Gastrocnemius medialis (tissue), 4 donors: ENCODE measurements around the gene MYO9A. TPM values are rescaled to one million over a fixed set of nuclear protein-coding genes. Genes with fewer than 3 reads are reported as not detected.
"Not testable (repeated sequence)": the region's sequence is repeated elsewhere in the genome, so short reads cannot be mapped to it uniquely, and the experiment has no call there.

ENCODE experiments used
- ATAC-seq, 2 donors: fragments of 150-250 bp; one replicate each; pipeline ENCODE4 v1.9.1; 2016
- DNase-seq, 2 donors: peaks; one replicate each; pipeline ENCODE4 v3.0.0-alpha.2; 2019
- H3K27ac ChIP-seq, 4 donors: fragments of 200-600 bp; sonication (generic); 1 replicate in 1 of 4; 2 replicates in 3 of 4; pipeline ENCODE4 v1.5.1; 2016 to 2018; ENCODE audit warnings: mild to moderate bottlenecking in 2 of 4, moderate library complexity in 1 of 4
- H3K27me3 ChIP-seq, 3 donors: fragments of 200-600 bp; sonication (generic) in 2 of 3; 1 replicate in 1 of 3; 2 replicates in 2 of 3; pipeline versions ENCODE4 v1.5.1 to v1.6.0; 2016 to 2019; ENCODE audit warnings: mild to moderate bottlenecking in 1 of 3, moderate library complexity in 1 of 3
- H3K36me3 ChIP-seq, 2 donors: fragments of 200-600 bp; sonication (generic) in 1 of 2; one replicate each; pipeline ENCODE4 v1.5.1; 2017 to 2018
- H3K4me1 ChIP-seq, 2 donors: fragments of 200-600 bp; sonication (generic) in 1 of 2; one replicate each; pipeline ENCODE4 v1.5.1; 2016 to 2017; ENCODE audit warnings: mild to moderate bottlenecking in 2 of 2
- H3K4me3 ChIP-seq, 4 donors: fragments of 200-600 bp; sonication (generic) in 3 of 4; 1 replicate in 1 of 4; 2 replicates in 3 of 4; pipeline ENCODE4 v1.5.1; 2016 to 2019; ENCODE audit warnings: mild to moderate bottlenecking in 2 of 4
- H3K9me3 ChIP-seq, 3 donors: fragments of 200-600 bp; sonication (generic) in 2 of 3; 1 replicate in 1 of 3; 2 replicates in 2 of 3; pipeline ENCODE4 v1.5.1; 2016 to 2019
- POLR2A ChIP-seq, 2 donors: fragments of 450-650 bp; IDR thresholded peaks; one replicate each; pipeline ENCODE4 v1.6.1; 2017; ENCODE audit warnings: antibody characterized with exemption in 2 of 2, mild to moderate bottlenecking in 2 of 2, moderate library complexity in 2 of 2
- in situ Hi-C, 4 donors: fragments of 200-750 bp; cut with MboI; loops; one replicate each; pipeline versions ENCODE4 v1.15.0 to v1.8.0; 2017; ENCODE audit warnings: low sequenced_read_pairs in 4 of 4
- intact Hi-C: fragments of 100-400 bp; cut with DNase I; formaldehyde crosslinking; loops from one replicate; pipeline ENCODE4 v1.15.1; 2023; ENCODE audit warnings: low total_unique reads
- total RNA-seq, 4 donors: library from RNA; depleted of rRNA; stranded (reverse); fragments of >200 nt; gene quantifications; one replicate each; pipeline versions ENCODE4 v1.1.0 to v1.2.3, GENCODE V29; 2016
- TF ChIP-seq, protein P1 (sequence below), 5 experiments: fragments of 450-650 bp in 3 of 5; fragments of 200-600 bp in 2 of 5; sonication (generic) in 2 of 5; IDR thresholded peaks in 4 of 5; conservative IDR thresholded peaks in 1 of 5; 1 replicate in 4 of 5; 2 replicates in 1 of 5; pipeline ENCODE4 v1.5.1; 2016 to 2019; ENCODE audit warnings: antibody characterized with exemption in 5 of 5, mild to moderate bottlenecking in 3 of 5, moderate library complexity in 3 of 5

Gene MYO9A
- total RNA-seq, 4 donors from 2014 or later, result 21.0 to 40.9 (median 24.2) TPM

DNA sequence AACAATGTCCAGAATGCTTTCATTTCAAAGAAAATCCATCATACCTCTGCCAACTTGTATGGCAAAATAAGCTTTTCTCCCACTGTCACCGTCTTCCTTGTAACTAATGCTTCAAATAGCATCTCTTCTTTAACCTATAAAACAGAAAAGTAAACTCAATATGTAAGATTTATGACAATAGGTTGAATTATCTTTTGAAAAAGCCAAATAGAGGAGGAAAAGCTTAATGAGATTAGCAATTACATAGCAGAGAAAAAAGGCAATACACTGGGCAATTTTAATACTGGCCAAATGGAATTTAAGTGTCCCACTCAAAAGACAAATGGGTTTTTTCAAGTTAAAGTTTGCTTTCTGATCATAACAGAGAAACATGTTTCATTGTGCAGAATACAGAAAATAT is 118.1 kb downstream of the MYO9A start:
- TF ChIP-seq, protein P1, sequence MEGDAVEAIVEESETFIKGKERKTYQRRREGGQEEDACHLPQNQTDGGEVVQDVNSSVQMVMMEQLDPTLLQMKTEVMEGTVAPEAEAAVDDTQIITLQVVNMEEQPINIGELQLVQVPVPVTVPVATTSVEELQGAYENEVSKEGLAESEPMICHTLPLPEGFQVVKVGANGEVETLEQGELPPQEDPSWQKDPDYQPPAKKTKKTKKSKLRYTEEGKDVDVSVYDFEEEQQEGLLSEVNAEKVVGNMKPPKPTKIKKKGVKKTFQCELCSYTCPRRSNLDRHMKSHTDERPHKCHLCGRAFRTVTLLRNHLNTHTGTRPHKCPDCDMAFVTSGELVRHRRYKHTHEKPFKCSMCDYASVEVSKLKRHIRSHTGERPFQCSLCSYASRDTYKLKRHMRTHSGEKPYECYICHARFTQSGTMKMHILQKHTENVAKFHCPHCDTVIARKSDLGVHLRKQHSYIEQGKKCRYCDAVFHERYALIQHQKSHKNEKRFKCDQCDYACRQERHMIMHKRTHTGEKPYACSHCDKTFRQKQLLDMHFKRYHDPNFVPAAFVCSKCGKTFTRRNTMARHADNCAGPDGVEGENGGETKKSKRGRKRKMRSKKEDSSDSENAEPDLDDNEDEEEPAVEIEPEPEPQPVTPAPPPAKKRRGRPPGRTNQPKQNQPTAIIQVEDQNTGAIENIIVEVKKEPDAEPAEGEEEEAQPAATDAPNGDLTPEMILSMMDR (IDR thresholded peaks at IDR 0.05 in 4 of 5, conservative IDR thresholded peaks at IDR 0.05 in 1 of 5), result no peak
- no peak for TF ChIP-seq POLR2A (IDR thresholded peaks at IDR 0.05)
- ATAC-seq, result no peak
- intact Hi-C loops (no loop called here), in situ Hi-C loops (no loop called here)
- peaks cover 0 to 14% of the 10 kb centered on the region in 2 donors for H3K36me3 ChIP-seq
- H3K9me3 ChIP-seq, result no peaks in the 10 kb centered on the region
- no peak for DNase-seq
- no peaks in the 10 kb centered on the region for H3K27me3 ChIP-seq
- no peak overlapping the region for H3K27ac ChIP-seq
- H3K4me1 ChIP-seq, result no peaks in the 10 kb centered on the region
- H3K4me3 ChIP-seq, result no peak overlapping the region

GRCh38 chr15:71998717-71999116 is 119.2 kb downstream of the MYO9A start:
- ATAC-seq, H3K27me3 ChIP-seq, H3K9me3 ChIP-seq, H3K4me1 ChIP-seq, intact Hi-C loops, H3K4me3 ChIP-seq, in situ Hi-C loops, DNase-seq, H3K27ac ChIP-seq: not testable (repeated sequence)
- H3K36me3 ChIP-seq, result peaks cover 0 to 14% of the 10 kb centered on the region in 2 donors

- ATAC-seq (no peak), DNase-seq (no peak)
- no peak overlapping the region for H3K4me3 ChIP-seq
- H3K27ac ChIP-seq, result no peak overlapping the region
- TF ChIP-seq, protein P1 (IDR thresholded peaks at IDR 0.05 in 4 of 5, conservative IDR thresholded peaks at IDR 0.05 in 1 of 5), result no peak
- no peak for TF ChIP-seq POLR2A (IDR thresholded peaks at IDR 0.05)
- no peaks in the 10 kb centered on the region for H3K9me3 ChIP-seq
- in situ Hi-C loops, result no loop called here
- no peaks in the 10 kb centered on the region for H3K4me1 ChIP-seq
- no peaks in the 10 kb centered on the region for H3K27me3 ChIP-seq
- intact Hi-C loops, result no loop called here
- peaks cover 0 to 14% of the 10 kb centered on the region in 2 donors for H3K36me3 ChIP-seq
Observed at GRCh38 chr15:71997691-71998090, 120.3 kb downstream of the MYO9A start.

DNA sequence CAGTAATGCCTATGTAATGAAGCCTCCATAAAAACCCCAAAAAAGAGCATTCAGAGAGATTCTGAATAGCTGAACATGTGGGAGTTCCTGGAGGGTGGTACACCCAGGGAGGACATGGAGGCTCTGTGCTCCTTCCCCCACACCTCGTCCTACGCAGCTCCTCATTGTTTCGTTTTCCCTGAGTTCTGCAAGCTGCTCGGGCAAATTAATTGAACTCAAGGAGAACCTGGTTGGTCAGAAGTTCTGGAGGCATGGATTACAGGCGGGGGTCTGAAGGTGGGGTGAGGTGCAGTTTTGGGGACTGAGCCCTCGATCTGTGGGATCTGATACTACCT is 142.2 kb downstream of the MYO9A start:
- in situ Hi-C loops, result no loop called here
- TF ChIP-seq POLR2A (IDR thresholded peaks at IDR 0.05), result no peak
- TF ChIP-seq, protein P1 (IDR thresholded peaks at IDR 0.05 in 4 of 5, conservative IDR thresholded peaks at IDR 0.05 in 1 of 5), result no peak
- Histone ChIP-seq H3K27ac (no peak overlapping the region), H3K27me3 (no peaks in the 10 kb centered on the region), H3K4me1 (no peaks in the 10 kb centered on the region), H3K9me3 (no peaks in the 10 kb centered on the region), H3K4me3 (no peak overlapping the region), H3K36me3 (peaks cover 0 to 19% of the 10 kb centered on the region in 2 donors)
- DNase-seq (no peak), ATAC-seq (no peak)
- intact Hi-C loops, result no loop called here

GRCh38 chr15:71974211-71974610 is 143.7 kb downstream of the MYO9A start:
- ATAC-seq, result no peak
- H3K4me1 ChIP-seq, result no peaks in the 10 kb centered on the region
- no peak overlapping the region for H3K27ac ChIP-seq
- TF ChIP-seq, protein P1 (IDR thresholded peaks at IDR 0.05 in 4 of 5, conservative IDR thresholded peaks at IDR 0.05 in 1 of 5), result no peak
- no peak for TF ChIP-seq POLR2A (IDR thresholded peaks at IDR 0.05)
- intact Hi-C loops (no loop called here), in situ Hi-C loops (no loop called here)
- no peak overlapping the region for H3K4me3 ChIP-seq
- no peak for DNase-seq
- no peaks in the 10 kb centered on the region for H3K27me3 ChIP-seq
- H3K36me3 ChIP-seq, result peaks cover 0 to 19% of the 10 kb centered on the region in 2 donors
- no peaks in the 10 kb centered on the region for H3K9me3 ChIP-seq
